Tibial nerve (tissue), 4 donors: Measurements from ENCODE around the gene ZDHHC18. TPM values are rescaled to one million over a fixed set of nuclear protein-coding genes. Genes with fewer than 3 reads are reported as not detected.
A peak's percentile ranks its signal among the peaks of the same experiment; 100 is the strongest.

Experiments
- DNase-seq, 2 donors: peaks; one replicate each; pipeline ENCODE4 v3.0.0-alpha.2; 2019; ENCODE audit warnings: low spot score in 2 of 2
- H3K27ac ChIP-seq, 4 donors: fragments of 200-600 bp; sonication (generic) in 3 of 4; one replicate each; pipeline ENCODE4 v1.5.1; 2017 to 2019; ENCODE audit warnings: mild to moderate bottlenecking in 1 of 4
- H3K27me3 ChIP-seq, 2 donors: fragments of 200-600 bp; sonication (generic) in 1 of 2; one replicate each; pipeline versions ENCODE4 v1.5.1 to v1.6.0; 2017 to 2019
- H3K36me3 ChIP-seq, 3 donors: fragments of 200-600 bp; sonication (generic); one replicate each; pipeline ENCODE4 v1.5.1; 2018 to 2019
- H3K4me1 ChIP-seq, 4 donors: fragments of 200-600 bp; sonication (generic) in 3 of 4; one replicate each; pipeline ENCODE4 v1.5.1; 2017 to 2019
- H3K4me3 ChIP-seq, 4 donors: fragments of 200-600 bp; sonication (generic) in 3 of 4; one replicate each; pipeline ENCODE4 v1.5.1; 2017 to 2019; ENCODE audit warnings: mild to moderate bottlenecking in 1 of 4, moderate library complexity in 1 of 4
- H3K9me3 ChIP-seq, 4 donors: fragments of 200-600 bp; sonication (generic) in 3 of 4; one replicate each; pipeline ENCODE4 v1.5.1; 2017 to 2019
- EP300 ChIP-seq, 2 donors: sonication (generic); formaldehyde crosslinking; IDR thresholded peaks; one replicate each; pipeline ENCODE4 v1.6.1; 2017; ENCODE audit warnings: antibody characterized with exemption in 2 of 2, mild to moderate bottlenecking in 1 of 2
- POLR2A ChIP-seq, 2 donors: fragments of 450-650 bp; IDR thresholded peaks; one replicate each; pipeline ENCODE4 v1.6.1; 2017; ENCODE audit warnings: antibody characterized with exemption in 2 of 2, mild to moderate bottlenecking in 2 of 2, moderate library complexity in 2 of 2
- WGBS, 2 donors: methylation state at CpG; one replicate each; pipeline ENCODE4 v1.1.5; 2018; 5-methylcytosine and 5-hydroxymethylcytosine counted together
- total RNA-seq, 4 donors: library from RNA; depleted of rRNA; stranded (reverse); fragments of >200 nt; gene quantifications; one replicate each; pipeline ENCODE4 v1.1.0, GENCODE V29; 2016
- TF ChIP-seq, protein P1 (sequence below), 5 experiments: fragments of 200-600 bp in 3 of 5; fragments of 450-650 bp in 2 of 5; sonication (generic) in 3 of 5; IDR thresholded peaks; one replicate each; pipeline ENCODE4 v1.5.1; 2016 to 2019; ENCODE audit warnings: antibody characterized with exemption in 5 of 5, mild to moderate bottlenecking in 3 of 5, moderate library complexity in 2 of 5

ZDHHC18 gene
- total RNA-seq, 4 donors from 2014 or later: 9.2 to 13.5 (median 10.0) TPM

DNA sequence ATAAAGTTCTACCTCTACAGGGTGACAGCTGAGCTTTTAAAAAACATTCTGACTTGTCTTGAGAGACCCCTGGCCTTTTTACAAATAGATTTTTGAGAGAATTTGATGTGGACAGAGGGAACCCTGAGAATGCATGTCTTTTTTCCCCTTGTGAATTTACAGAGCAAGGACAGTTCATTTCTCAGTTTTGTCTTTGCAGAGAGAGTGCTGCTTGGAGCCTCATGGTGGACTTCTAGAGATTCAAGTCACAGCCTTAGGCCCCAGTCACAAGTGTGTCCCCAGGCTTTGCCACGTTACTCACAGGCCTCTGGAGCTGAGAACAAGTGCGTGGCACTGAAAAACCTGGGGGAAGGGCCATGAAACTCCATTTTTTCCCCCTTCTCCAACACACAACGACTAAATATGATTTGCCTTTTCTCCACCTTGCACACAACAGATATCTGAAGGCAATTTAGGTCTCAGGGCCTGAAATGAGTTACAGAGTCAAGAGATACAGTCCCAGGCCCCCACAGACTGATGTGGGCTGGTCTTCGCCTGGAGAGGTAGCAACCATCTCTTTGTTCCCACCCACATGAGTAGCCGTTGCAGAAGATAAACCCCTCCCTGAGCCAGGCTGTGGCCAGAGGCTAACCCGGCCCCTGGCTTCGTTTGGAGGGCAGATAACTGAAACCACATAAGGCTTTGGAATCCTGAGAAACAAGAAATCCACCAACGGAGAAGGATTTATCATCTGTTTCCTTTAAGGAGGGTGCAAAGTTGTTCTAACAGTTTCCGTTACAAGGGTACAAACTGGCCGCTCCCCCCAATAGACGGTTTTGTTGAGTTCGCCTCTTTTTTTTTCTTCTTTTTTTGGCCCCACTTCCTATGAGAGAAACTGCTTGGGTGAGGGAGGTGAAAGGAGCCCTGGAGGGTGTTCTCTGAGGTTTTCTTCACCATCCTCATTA is 39.8 kb upstream of the ZDHHC18 start:
- Histone ChIP-seq H3K4me1 (peaks cover 7 to 70% (median 50%) of the 10 kb centered on the region in 4 donors), H3K27me3 (no peaks in the 10 kb centered on the region), H3K36me3 (peaks cover 0 to 7% (median 0%) of the 10 kb centered on the region in 3 donors), H3K4me3 (peak overlapping the region; percentile 79 to 84 (median 82)), H3K9me3 (no peaks in the 10 kb centered on the region), H3K27ac (peak overlapping the region; percentile 96 to 100 (median 98))
- DNase-seq: peak; percentile 43 to 73
- TF ChIP-seq, protein P1, sequence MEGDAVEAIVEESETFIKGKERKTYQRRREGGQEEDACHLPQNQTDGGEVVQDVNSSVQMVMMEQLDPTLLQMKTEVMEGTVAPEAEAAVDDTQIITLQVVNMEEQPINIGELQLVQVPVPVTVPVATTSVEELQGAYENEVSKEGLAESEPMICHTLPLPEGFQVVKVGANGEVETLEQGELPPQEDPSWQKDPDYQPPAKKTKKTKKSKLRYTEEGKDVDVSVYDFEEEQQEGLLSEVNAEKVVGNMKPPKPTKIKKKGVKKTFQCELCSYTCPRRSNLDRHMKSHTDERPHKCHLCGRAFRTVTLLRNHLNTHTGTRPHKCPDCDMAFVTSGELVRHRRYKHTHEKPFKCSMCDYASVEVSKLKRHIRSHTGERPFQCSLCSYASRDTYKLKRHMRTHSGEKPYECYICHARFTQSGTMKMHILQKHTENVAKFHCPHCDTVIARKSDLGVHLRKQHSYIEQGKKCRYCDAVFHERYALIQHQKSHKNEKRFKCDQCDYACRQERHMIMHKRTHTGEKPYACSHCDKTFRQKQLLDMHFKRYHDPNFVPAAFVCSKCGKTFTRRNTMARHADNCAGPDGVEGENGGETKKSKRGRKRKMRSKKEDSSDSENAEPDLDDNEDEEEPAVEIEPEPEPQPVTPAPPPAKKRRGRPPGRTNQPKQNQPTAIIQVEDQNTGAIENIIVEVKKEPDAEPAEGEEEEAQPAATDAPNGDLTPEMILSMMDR (IDR thresholded peaks at IDR 0.05): no peak
- peak in 1 of 2 donors; percentile 56 for TF ChIP-seq EP300 (IDR thresholded peaks at IDR 0.05)
- 1 to 3% methylated on average over 12 of the region's 12 CpGs for WGBS, 2 donors

DNA sequence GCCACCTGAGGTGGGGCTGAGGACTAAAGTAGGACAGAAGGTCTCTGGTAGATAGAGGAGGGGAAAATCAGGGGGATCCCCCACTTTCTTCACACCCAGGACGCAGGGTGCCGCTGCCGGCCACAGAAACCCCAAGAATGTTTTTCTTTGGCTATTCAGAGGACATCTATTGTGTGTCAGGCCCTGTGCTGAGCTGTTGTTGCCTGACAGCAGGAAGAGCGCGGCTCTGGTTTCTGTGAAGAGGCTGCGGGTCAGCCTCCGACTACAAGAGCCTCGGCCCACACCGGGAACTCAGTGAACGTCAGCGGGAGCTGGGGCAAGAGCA is 39.1 kb upstream of the ZDHHC18 start:
- Histone ChIP-seq H3K9me3 (no peaks in the 10 kb centered on the region), H3K4me3 (peak overlapping the region; percentile 79 to 84 (median 82)), H3K4me1 (peaks cover 7 to 66% (median 50%) of the 10 kb centered on the region in 4 donors), H3K36me3 (peaks cover 0 to 7% (median 0%) of the 10 kb centered on the region in 3 donors), H3K27me3 (no peaks in the 10 kb centered on the region), H3K27ac (peak overlapping the region; percentile 96 to 100 (median 98))
- WGBS, 2 donors: 0 to 1% methylated on average over 11 of the region's 11 CpGs
- TF ChIP-seq, protein P1 (IDR thresholded peaks at IDR 0.05): no peak
- TF ChIP-seq EP300 (IDR thresholded peaks at IDR 0.05) (no peak), POLR2A (IDR thresholded peaks at IDR 0.05) (no peak)
- no peak for DNase-seq

DNA sequence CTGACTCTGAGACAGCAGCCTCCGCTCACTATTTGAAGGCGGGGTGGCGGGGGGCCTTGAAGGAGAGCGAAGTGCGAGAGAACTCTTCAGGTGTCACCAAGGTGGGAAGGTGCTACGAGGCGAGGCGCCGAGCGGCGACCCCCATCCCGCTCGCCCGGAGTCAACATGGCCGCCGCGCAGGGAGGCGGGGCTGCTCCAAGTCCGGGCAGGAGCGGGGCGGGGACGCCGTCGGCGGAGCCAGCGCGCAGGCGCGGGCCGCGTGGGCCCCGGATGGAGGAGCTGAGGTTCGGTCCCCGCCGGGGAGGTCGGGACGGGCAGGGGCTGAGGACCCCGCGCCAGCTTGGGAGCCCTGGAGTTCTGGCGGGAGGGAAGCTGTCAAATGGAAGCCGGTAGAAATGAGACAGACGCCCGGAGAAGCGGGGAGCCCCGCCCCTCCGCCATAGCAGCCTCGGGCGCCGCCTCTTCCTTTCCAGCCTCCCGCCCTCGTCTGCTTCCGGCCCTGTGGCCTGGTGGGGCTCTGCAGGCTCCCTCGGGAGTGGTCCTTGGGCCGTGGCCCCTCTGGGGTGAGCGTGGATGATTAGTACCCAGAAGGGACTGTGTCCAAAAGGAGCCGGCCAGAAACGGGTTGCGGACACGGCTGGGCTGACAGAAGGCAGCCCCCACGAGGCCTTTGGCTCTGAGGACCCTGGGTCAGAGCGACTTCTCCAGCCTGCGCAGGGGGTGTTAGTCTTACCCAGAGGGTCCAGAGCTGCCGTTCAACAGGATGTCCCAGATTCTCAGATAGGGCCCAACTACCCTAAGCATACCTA is 38.6 kb upstream of the ZDHHC18 start, which contains the start of gene PIGV:
TSS of gene PIGV (plus strand) at position 245 of the 809 bp plus-strand sequence. CDS start 2,866 bp downstream, outside the sequence.
- Histone ChIP-seq H3K27ac (peak within 1 kb of the TSS; percentile 96 to 100 (median 98)), H3K36me3 (peaks cover 0 to 12% (median 0%) of the 10 kb centered on the region in 3 donors), H3K4me1 (peaks cover 7 to 61% (median 47%) of the 10 kb centered on the region in 4 donors), H3K4me3 (peak within 1 kb of the TSS; percentile 79 to 84 (median 82)), H3K9me3 (no peaks in the 10 kb centered on the region), H3K27me3 (no peaks in the 10 kb centered on the region)
- peak; percentile 76 to 77 for DNase-seq
- WGBS, 2 donors: 0% methylated on average over 41 to 54 of the region's 63 CpGs
- TF ChIP-seq, protein P1 (IDR thresholded peaks at IDR 0.05): peak in 3 of 5 experiments; percentile 11 to 72 (median 71)
- peak; percentile 30 to 91 for TF ChIP-seq EP300 (IDR thresholded peaks at IDR 0.05)
- peak; percentile 71 to 83 for TF ChIP-seq POLR2A (IDR thresholded peaks at IDR 0.05)

DNA sequence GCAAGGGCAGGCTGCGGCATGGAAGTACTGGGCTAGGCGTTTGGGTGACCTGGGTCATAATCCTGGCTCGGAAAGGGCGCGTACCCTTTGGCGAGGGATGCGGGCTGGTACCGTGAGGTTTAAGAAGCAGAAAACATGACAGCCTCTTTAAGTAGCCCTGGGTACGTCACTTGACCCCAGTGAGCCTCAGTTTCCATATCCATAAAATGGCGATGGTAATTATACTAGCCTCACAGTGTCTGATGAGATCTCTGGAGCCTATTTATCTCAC is 38.0 kb upstream of the ZDHHC18 start:
- Histone ChIP-seq H3K36me3 (peaks cover 0 to 17% (median 0%) of the 10 kb centered on the region in 3 donors), H3K4me1 (peaks cover 7 to 55% (median 42%) of the 10 kb centered on the region in 4 donors), H3K4me3 (peak overlapping the region; percentile 79 to 84 (median 82)), H3K9me3 (no peaks in the 10 kb centered on the region), H3K27ac (peak overlapping the region; percentile 96 to 100 (median 98)), H3K27me3 (no peaks in the 10 kb centered on the region)
- TF ChIP-seq POLR2A (IDR thresholded peaks at IDR 0.05) (no peak), EP300 (IDR thresholded peaks at IDR 0.05) (no peak)
- TF ChIP-seq, protein P1 (IDR thresholded peaks at IDR 0.05): no peak
- no peak for DNase-seq
- WGBS, 2 donors: 1 to 3% methylated on average over 10 of the region's 10 CpGs
